HG02970 (cell line): ENCODE measurements around the gene LSR.
"Not testable (repeated sequence)": the region's sequence is repeated elsewhere in the genome, so short reads cannot be mapped to it uniquely, and the experiment has no call there.

Experiments used
- ATAC-seq: cut with Tn5 transposase; IDR thresholded peaks from one replicate; pipeline ENCODE4 v1.9.1; 2021; ENCODE audit warnings: mild to moderate bottlenecking, moderate library complexity, moderate number of reproducible peaks; ENCODE audit not compliant: unreplicated experiment, low FRiP score

Gene LSR

DNA sequence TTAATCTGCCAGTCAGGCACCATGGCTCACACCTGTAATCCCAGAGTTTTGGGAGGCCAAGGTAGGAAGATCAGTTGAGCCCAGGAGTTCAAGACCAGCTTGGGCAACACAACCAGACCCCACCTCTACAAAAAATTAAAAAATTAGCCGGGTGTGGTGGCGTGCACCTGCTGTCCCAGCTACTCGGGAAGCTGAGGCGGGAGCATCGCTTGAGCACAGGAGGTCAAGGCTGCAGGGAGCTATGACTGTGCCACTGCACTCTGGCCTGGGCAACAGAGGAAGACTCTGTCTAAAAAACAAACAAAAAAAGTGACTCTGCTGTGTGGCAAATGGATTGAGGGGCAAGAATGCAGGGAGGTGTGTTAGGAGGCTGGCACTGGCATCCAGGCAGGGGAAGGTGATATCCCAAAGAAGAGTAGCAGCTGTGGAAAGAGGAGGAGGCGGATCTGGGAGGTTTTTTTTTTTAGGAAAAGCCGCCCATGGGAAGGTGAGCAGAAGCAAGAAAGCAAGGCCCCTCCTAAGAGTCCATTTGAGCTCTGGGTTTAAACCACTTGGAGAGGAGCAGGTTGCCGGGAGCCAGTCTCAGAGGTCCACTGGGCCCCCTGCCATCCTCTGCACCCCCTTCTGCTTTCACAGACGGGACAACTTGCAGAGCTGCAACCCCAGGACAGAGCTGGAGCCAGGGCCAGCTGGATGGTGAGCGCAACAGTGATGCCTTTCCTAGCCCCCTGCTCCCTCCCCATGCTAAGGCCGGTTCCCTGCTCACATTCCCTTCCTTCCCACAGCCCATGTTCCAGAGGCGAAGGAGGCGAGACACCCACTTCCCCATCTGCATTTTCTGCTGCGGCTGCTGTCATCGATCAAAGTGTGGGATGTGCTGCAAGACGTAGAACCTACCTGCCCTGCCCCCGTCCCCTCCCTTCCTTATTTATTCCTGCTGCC, 35.6 kb downstream of the LSR start:
- no peak for ATAC-seq

DNA sequence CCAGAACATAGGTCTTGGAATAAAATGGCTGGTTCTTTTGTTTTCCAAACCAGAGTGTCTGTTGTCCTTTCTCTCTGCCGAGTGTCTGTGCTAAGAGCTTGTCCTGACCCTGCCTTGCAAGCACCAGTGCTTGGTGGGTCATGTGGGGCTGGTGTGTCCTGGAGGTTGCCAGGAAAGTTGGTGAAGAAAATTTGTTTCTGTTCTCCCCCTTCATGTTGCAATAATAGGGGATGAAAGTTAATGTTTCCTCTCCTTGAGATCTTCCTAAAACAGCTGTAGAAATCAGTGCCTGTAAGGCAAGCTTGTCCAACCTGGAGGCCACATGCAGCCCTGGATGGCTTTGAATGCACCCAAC, 36.3 kb downstream of the LSR start:
- ATAC-seq = no peak

DNA sequence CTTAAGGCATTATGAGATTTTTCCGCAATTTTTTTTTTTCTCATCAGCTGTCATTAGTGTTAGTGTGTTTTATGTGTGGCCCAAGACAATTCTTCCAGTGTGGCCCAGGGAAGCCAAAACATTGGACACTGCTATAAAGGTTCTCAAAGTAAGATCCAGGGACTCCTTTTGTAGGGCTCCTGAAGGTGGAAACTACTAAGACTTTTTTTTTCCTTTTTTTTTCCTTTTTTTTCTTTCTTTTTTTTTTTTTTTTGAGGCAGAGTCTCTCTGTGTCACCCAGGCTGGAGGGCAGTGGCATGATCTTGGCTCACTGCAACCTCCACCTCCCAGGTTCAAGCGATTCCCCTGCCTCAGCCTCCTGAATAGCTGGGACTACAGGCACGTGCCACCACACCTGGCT, 36.7 kb downstream of the LSR start:
- not testable (repeated sequence) for ATAC-seq

DNA sequence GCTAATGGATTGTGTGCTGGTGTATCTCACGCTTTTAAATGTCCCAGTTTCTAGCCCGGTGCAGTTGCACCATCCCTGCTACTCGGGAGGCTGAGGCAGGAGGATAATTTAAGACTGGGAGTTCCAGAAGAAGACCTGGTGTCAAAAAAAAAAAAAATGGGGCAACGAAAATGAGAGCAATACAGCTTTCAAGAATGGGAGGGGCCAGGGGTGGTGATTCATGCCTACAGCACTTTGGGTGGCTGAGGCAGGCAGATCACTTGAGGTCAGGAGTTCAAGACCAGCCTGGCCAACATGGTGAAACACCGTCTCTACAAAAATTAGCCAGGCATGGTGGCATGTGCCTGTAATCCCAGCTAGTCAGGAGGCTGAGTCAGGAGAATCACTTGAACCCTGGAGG, 37.3 kb downstream of the LSR start:
- ATAC-seq = not testable (repeated sequence)

DNA sequence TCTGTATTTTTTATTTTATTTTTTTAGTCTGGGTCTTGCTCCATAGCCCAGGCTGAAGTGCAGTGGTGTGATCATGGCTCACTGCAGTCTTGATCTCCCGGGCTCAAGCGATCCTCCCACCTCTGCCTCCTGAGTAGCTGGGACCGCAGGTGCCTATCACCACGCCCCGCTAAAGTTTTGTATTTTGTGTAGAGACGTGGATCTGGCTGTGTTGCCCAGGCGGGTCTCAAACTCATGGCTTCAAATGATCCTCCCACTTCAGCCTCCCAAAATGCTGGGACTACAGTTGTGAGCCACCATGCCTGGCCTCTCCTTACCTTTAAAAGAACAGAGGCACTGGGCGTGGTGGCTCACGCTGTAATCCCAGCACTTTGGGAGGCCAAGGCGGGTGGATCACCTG, 38.9 kb downstream of the LSR start:
- no peak for ATAC-seq

DNA sequence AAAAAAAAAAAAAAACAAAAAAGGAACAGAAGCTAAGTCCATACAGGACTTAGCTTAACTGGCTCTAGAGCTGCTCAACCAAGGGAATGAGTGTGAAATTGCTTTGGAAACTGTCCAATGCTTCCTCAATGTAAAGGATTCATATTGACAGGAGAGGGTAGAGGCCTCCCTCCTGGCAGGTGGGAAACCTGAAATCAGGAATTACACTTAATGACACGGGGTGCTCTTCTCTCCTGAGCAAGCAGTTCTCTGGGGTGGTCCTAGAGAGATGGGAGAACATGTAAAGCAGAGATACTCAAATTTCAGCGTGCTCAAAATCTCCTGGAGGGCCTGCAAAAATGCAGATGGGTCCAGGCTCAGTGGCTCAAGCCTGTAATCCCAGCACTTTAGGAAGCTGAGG, 39.5 kb downstream of the LSR start:
- ATAC-seq = no peak

DNA sequence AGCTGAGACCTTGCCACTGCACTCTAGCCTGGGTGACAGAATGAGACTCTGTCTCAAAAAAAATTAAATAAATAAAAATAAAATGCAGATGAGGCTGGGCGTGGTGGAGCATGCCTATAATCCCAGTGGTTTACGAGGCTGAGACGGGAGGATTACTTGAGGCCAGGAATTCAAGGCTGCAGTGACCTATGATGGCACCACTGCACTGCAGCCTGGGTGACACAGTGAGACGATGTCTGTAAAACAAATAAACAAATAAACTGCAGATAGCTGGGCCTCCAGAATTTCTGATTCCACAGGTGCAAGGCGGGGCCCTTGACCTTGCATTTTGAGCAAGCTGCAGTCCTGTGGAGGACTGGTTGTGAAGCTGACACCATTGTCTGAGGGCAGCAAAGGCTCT, 40.1 kb downstream of the LSR start:
- ATAC-seq = no peak

DNA sequence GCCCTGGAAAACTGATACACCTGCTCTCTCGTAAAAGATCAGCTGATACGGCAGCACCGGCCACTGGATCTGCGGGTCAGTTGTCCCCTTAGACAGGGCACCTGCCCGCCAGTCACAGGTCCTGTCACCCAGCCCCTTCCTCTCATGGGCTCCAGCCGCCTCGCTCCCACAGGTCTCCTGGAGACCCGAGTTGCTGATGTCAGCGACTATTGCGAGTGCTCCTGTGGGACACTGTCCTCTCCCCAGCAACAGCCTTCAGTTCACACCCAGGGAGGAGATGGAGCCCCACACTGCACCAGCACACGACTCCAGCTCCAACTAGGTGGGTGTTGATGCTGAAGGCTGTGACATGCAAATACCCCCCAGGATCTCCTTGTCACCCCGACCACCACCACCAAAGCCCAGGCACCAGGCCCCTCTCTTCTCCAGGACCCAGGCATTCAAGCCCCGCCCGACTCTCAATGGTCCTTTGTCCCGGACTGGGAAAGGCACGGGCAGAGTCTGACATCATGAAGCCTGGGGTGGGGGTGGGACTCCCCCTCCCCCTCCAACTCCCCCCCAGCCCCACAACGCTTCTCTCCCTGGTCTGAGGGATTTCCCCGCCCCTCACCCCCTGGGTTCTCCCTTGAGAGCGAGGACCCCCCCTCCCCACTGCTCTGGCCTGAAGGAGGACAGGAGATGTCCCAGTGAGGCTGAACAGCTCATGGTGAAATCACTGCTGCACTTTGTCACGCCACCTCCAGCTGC, 41.8 kb downstream of the LSR start:
- no peak for ATAC-seq

DNA sequence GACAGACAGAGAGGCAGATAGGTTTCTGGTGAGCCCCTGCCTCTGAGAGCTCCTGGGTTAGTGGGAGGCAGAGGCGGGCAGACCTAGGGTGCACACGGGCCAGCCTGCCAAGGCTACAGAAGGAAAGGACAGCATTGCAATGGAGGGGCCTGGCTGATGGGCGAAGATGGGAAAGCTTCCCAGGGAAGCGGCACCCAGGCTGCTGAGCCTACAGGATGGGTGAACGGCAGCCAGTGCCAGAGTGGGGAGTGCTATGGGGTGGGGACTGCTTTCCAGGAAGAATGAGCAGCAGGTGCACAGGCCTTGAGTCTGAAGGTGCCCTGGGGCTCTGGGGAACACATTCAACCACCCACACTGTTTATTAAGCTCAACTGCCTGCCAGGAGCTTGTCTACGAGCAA, 42.5 kb downstream of the LSR start:
- ATAC-seq = no peak

DNA sequence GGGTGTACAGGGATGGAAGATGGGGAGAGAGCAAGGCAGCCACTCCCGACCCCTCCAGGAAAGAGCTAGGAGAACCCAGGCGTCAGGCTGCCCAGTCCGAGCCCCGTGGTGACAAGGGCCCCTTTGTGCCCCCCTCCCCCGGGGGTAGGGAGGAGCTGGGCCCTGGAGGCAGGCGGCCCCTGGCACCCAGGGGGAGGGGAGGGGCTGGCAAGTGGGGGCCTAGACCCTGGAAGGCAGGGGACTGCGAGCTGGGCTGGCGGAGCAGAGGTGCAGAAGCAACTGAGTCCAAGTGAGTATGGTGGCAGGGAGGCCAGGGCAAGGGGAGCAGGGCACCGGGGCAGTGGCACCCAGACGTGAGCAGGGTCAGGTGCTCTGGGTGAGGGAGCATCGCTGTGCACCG, 43.1 kb downstream of the LSR start, which contains the start of gene MAG:
MAG (plus strand) TSS at position 246 of the 400 bp plus-strand sequence. CDS start 3,248 bp downstream, outside the sequence.
- ATAC-seq = no peak

DNA sequence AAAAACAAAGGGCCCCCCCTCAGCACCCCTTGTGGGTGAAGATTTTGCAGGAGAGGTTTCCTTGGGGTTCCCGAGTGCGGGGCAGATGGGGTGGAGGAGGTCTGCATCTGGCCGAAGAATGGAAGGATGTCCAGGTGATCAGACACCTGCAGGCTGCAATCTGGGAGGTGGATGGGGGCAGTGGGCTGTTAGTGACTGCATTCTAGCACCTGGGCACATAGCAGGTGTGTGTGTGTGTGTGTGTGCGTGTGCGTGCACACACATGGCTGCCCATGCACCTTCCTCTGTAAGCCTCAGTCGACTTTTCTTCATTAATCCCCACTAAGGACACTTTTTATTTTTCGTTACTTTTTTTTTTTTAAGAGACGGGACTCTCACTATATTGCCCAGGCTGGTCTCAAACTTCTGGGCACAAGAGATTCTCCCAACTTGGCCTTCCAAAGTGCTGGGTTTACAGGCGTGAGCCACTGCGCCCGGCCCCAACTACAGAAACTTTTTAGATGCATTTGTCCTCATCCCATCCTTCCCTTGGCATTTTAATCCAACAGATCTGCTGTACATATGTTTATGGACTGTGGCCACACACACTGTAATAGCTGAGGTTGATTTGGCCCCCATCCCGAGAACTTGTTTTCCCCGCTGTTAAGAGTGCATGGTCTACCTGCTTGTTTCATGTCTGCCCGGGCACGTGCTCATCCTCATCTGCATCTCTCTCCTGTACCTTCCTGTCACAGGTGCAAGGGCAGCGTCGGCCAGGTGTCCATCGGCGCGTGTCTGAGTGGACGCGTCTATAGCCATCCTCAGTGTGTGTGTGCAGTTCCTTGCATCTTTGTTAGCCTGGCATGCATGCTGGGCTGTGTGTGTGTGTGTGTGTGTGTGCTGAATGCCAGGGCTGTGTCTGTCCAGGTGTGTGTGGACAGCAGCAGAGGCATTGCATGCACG, 43.9 kb downstream of the LSR start:
- ATAC-seq = no peak

DNA sequence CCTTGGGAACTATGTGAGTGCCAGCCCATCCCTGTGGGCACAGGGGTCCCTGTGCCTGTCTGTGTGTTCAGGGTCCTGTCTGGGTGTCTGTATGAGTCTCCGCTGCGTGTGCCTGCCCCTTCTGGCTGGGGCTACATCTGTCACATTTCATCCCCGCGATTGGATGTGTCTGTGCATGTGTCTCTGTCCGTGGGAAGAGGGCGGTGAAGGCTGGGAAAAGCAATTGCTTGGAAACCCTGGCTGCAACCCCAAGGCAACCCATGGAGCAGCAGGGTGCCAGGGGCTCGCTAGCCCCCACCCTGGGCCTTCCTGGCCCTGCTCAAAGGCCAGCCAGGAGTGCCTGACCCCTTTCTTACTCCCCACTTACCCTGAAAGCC, 44.5 kb downstream of the LSR start:
- ATAC-seq = no peak

DNA sequence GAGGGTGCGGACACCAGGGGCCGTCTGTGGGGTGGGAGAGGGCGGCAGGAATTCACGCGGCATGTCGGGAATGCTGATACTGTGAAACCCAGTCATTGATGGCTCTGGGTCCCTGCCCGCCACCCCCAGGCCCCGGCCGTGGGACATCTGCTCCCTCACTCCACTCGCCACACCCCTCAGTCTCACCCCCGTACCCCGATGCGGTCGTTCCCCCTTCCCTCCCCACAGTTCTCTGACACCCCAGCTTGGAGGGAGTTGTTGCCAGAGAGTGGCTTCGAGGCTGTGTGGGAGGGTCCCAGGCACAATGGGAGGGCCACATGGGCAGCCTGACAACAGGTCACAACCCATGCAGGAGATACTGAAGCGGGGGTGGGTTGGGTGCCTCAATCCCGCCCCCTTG, 45.0 kb downstream of the LSR start:
- no peak for ATAC-seq

DNA sequence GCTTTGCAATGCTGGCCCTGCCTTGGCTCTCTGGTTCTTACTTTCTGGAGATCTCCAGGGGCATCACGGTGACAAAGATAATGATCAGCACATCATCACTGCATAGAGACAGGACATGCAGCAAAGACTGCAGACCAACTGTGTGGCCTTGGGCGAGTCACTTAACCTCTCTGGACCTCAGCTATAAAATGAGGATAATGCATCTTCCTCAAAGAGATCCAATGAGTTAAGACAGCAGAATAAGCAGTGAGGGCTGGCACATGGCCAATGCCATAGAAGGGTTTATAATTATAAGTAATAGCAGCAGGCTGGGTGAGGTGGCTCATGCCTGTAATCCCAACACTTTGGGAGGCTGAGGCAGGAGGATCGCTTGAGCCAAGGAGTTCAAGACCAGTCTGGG, 45.5 kb downstream of the LSR start:
- no peak for ATAC-seq

DNA sequence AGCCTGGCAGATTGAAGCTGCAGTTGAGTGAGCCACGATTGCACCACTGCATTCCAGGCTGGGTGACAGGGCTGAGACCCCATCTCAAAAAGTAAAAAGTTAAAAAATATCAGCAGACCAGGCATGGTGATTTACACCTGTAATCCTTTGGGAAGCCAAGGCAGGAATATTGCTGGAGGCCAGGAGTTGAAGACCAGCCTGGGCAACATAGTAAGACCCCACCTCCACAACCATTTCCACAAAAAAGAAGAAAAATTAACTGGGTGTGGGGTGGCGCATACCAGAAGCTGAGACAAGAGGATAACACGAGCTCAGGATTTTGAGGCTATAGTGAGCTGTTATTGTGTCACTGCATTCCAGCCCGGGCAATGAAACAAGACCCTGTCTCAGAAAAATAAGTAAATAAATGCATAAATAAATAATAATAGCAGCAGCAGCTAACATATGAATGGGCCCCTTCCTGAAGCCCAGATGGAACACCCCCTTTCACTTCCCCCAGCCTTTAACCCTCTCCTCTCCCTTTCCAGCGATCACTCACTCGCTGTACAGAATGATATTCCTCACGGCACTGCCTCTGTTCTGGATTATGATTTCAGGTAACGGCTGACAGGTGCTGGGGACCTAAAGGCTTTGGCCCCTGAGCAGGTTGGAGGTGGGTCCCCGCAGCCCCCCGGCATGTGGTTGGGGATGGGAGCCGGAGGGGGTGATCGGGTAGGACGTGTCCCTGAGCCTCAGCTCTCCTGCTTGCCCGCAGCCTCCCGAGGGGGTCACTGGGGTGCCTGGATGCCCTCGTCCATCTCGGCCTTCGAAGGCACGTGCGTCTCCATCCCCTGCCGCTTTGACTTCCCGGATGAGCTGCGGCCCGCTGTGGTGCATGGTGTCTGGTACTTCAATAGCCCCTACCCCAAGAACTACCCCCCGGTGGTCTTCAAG, 46.3 kb downstream of the LSR start:
- ATAC-seq = no peak

DNA sequence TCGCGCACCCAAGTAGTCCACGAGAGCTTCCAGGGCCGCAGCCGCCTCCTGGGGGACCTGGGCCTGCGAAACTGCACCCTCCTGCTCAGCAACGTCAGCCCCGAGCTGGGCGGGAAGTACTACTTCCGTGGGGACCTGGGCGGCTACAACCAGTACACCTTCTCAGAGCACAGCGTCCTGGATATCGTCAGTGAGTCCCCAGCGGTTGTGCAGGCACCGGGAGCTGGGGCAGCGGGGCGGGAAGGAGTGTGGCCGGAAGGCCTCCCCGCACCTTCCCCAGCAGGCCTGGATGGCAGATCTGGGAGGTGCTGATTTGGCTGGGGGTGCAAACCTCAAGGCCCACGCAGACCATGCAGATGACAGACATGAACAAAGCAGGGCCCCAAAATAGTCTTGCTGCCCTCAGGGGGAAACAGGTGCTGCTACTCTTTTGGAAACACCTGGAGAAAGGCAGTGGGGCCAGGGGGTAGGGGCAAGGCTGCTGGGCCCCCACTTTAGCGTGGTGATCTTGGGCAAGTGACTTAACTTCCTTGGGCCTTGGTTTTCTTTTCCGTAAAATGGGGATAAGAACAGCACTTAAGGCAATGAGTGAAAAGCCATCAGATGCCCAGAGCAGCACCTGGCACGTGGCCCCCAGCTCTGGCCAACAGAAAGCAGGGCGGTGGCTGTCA, 47.1 kb downstream of the LSR start:
- ATAC-seq = no peak

DNA sequence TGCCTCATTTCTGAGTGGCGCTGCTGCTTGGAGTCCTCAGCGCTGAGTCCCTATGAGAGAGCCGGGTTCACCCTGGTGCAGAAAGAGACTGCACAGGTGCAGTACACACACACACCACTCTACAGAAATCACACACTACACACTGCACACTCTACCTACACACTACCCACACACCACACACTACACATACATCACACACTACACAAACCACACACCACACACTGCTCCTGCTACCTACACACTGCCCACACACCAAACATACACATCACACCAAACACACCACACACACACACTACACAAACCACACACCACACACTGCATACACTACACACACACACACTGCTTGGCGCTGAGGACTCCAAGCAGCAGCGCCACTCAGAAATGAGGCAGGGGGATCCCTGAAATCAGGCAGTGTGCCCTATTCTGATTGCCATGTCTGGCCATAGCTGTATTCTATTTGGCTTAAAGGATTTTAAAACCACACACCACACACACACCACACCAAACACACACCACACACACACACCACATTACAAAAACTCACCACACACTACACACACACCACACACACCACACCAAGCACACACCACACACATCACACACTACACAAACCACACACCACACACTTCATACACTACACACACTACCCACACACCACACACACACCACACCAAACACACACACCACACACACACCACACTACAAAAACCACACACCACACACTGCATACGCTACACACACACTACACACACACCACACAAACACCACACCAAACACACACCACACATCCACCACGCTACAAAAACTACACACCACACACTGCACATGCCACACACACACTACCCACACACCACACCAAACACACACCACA, 48.1 kb downstream of the LSR start:
- ATAC-seq = no peak

DNA sequence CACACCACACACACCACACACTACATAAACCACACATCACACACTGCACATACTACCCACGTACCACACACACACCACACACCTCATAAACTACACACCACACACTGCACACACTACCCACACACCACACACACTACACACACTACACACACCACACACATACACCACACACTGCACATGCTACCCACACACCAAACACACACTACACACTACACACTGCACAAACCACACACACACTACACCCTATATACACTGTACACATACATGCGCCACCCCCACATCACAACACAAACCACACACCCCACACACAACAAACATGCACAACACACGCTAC, 48.7 kb downstream of the LSR start:
- no peak for ATAC-seq
